Esophagus mucosa (tissue), 1 donor: ENCODE results near the gene P4HA1. TPM values are rescaled to one million over a fixed set of nuclear protein-coding genes. Genes with fewer than 3 reads are reported as not detected.
A peak's percentile ranks its signal among the peaks of the same experiment; 100 is the strongest.
"Not testable (repeated sequence)": the region's sequence is repeated elsewhere in the genome, so short reads cannot be mapped to it uniquely, and the experiment has no call there.

Experiments
- ATAC-seq: fragments of 200-7000 bp; cut with Tn5 transposase; one replicate; pipeline ENCODE4 v1.9.1; 2020
- total RNA-seq: library from RNA; stranded (reverse); gene quantifications from one replicate; pipeline ENCODE4 v1.2.4, GENCODE V29; 2023
- donor health status: DM: yes; HTN: yes; CAD: no.

The P4HA1 gene
- total RNA-seq, 1 donor from 2014 or later = 7.8 TPM

DNA sequence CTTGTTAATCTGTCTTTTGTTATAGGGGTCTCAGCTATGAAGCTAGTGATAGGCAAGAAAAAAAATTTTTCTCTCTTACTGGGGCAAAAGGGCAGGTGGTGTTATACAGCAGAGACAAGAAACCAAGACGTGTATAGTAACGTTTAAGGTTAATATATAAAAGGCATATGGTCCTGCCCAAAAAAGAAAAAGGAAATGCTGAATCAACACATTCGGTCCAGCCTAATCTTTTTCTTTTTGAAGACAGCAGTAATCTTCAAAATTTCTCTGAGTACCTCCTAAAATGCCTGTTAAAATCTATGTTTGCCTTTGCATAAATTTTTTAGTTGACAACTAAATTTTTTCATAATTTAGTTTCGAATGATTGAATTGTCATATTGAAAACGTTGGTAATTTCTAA is 54.5 kb downstream of the P4HA1 start:
- ATAC-seq = no peak

DNA sequence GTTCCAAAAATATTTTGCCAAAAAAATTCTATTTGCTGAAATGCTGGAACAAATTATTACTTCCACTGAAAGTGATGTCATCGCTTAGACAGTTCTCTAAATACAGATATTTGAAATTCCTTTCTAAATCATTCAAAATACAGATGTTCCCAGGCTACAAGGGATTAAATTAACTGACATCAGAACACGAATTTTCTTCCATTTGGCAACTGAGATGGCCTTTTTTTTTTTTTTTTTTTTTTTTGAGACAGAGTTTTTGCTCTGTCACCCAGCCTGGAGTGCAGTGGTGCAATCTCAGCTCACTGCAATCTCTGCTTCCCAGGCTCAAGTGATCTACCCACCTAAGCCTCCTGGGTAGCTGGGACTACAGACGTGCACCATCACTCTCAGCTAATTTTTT is 57.0 kb downstream of the P4HA1 start:
- no peak for ATAC-seq

DNA sequence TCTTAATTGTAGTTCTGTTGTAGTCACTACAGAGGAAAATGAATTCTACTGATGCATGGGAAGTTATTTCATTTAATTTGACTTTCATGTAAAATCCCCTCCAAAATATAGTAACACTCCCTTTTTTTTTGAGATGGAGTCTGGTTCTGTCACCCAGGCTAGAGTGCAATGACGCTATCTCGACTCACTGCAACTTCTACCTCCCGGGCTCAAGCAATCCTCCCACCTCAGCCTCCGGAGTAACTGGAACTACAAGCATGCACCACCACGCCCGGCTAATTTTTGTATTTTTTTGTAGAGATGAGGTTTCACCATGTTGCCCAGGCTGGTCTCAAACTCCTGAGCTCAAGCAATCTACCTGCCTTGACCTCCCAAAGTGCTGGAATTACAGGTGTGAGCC is 60.4 kb downstream of the P4HA1 start:
- ATAC-seq = not testable (repeated sequence)

DNA sequence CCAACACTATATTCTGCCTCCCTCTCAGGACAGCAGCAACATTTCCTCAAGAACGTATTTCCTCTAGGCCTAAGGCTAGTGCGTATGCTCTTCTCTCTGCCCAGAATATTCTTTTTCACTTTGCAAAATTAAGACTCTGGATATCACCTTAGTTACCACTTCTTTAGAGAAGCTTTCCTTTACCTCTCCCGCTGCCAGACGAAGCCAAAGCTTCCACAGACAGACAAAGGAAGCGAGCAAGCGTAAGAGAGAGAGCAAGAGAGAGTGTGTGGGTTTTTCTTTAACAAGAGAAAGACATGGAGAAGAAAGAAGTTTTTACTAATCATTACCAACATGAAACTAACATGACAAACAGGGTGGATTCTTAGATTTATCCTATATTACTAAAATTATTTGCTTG is 64.1 kb downstream of the P4HA1 start:
- no peak for ATAC-seq

DNA sequence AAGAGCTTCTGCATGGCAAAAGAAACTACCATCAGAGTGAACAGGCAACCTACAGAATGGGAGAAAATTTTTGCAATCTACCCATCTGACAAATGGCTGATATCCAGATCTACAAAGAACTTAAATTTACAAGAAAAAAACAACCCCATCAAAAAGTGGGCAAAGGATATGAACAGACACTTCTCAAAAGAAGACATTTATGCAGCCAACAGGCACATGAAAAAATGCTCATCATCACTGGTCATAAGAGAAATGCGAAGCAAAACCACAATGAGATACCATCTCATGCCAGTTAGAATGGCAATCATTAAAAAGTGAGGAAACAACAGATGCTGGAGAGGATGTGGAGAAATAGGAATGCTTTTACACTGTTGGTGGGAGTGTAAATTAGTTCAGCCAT is 70.0 kb downstream of the P4HA1 start:
- not testable (repeated sequence) for ATAC-seq

DNA sequence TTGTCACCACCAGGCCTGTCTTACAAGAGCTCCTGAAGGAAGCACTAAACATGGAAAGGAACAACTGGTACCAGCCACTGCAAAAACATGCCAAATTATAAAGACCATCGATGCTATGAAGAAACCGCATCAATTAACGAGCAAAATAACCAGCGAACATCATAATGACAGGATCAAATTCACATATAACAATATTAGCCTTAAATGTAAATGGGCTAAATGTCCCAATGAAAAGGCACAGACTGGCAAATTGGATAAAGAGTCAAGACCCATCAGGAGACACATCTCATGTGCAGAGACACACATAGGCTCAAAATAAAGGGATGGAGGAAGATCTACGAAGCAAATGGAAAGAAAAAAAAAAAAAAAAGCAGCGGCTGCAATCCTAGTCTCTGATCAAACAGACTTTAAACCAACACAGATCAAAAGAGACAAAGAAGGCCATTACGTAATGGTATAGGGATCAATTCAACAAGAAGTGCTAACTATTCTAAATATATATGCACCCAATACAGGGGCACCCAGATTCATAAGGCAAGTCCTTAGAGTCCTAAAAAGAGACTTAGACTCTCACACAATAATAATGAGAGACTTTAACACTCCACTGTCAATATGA is 73.1 kb downstream of the P4HA1 start:
- not testable (repeated sequence) for ATAC-seq

DNA sequence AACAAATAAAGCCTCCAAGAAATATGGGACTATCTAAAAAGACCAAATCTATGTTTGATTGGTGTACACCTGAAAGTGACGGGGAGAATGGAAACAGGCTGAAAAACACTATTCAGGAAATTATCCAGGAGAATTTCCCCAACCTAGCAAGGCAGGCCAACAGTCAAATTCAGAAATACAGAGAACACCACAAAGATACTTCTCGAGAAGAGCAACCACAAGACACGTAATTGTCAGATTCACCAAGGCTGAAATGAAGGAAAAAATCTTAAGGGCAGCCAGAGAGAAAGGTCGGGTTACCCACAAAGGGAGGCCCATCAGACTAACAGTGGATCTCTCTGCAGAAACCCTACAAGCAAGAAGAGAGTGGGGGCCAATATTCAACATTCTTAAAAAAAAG is 73.7 kb downstream of the P4HA1 start:
- not testable (repeated sequence) for ATAC-seq

DNA sequence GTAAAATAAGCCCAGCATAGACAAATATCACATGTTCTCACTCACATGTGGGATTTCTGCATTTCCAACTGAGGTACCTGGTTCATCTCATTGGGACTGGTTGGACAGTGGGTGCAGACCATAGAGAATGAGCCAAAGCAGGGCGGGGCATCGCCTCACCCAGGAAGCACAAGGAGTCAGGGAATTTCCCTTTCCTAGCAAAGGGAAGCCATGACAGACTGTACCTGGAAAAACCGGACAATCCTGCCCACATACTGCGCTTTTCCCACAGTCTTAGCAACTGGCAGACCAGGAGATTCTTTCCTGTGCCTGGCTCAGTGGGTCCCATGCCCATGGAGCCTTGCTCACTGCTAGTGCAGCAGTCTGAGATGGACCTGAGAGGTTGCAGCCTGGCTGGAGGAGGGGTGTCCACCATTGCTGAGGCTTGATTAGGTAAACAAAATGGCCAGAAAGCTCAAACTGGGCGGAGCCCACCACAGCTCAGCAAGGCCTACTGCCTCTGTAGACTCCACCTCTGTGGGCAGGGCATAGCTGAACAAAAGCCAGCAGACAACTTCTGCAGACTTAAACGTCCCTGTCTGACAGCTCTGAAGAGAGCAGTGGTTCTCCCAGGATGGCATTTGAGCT is 75.0 kb downstream of the P4HA1 start:
- peak; percentile 62 for ATAC-seq

DNA sequence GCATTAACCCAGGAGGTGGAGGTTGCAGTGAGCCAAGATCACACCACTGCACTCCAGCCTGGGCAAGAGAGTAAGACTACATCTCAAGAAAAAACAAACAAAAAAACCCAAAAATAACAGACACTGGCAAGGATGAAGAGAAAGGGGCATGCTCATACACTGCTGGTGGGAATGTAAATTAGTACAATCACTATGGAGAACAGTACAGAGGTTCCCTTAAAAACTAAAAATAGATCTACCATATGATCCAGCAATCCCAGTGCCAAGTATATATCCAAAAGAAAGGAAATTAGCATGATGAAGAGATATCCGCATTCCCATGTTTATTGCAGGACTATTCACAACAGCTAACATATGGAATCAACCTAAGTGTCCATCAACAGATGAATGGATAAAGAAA is 75.6 kb downstream of the P4HA1 start:
- no peak for ATAC-seq

DNA sequence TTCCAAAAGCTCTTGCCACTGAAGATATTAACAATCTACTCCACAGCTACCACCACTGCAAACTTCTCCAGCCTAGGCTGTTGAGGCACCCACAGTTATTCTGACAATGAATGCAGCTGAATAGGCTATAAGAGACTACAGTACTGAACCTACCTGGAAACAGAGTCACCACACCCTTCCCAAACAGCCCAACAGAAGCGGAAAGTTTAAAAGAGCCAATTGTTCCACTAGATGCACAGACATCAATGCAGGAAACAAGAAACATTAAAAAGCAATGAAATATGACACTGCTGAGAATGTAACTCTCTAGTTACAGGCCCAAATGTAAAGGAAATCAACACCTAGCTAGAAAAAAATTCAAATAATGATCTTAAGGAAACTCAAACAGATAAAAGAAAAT is 77.6 kb downstream of the P4HA1 start:
- ATAC-seq = no peak

DNA sequence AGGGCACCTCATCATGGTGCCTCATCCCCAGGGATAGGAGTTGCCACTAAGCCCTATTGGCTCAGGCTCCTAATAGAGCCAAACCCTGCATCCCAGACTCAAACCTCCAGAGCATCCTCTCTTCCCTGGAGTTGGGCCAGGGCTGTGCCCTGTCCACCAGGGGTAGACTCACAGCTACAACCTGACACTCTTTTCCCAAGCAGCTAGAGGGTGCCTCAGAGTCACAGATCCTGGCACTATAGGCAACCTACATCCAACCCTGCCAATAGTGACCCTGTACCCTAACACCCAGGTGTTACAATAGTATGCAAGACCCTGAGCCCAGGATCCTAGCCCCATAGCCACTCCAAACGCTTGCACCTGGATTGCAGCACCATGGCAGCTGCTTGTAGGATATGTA is 78.0 kb downstream of the P4HA1 start:
- ATAC-seq = peak; percentile 17

DNA sequence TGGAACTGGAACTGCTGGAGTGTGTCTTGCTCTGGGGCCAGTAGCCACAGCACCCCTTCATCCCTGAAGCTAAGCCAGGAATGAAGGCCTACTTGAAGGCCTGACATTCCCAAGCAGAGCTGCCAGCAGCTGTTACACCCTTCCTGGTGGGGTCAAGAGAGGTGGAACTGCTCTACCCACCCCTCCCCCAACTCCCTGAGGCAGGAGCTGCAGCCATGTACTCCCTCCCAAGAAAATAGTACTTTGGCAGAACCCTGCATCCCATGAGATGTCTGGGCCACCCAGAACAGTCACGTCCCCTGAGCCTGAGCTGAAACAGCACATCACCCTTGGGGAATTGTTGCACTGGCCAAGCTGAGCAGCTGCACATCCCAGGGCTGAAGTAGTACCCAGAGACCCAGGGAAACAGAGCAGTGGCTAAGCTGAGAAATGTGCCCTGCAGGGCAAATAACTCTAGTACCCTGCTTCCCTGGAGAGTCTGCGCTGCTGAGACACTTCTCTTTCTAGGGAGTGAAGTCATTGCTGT is 78.6 kb downstream of the P4HA1 start:
- ATAC-seq = peak; percentile 78

DNA sequence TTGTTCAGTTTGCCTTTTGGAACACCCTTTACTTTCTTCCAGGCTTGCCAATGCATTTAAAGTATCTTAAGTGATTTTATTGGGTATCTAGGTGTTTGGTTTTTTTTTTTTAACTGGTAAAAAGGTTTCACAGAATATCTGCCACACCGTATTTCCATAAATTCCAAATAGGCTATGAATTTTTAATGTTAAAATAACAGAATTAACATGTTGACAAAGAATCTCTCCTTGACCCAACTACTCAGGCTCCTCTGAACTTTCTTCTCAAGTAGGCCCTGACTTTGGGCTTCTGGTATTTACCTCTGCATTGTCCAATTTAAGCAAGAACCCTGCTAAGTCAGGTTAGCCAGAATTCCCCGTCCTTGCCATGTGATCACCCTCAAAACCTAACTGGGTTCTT is 80.9 kb downstream of the P4HA1 start:
- no peak for ATAC-seq

DNA sequence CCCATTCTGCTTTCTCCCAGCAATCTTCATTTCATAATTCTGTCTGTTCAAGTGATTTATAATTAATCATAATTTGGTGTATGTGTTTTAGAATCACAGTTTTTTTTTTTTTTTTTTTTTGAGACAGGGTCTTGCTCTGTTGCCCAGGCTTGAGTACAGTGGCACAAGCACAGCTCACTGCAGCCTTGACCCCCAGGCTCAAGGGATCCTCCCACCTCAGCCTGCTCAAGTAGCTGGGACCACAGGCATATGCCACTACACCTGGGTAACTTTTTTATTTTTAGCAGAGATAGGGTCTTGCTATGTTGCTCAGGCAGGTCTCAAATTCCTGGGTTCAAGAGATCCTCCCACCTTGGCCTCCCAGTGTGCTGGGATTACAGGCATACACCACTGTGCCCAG is 92.8 kb downstream of the P4HA1 start:
- no peak for ATAC-seq

DNA sequence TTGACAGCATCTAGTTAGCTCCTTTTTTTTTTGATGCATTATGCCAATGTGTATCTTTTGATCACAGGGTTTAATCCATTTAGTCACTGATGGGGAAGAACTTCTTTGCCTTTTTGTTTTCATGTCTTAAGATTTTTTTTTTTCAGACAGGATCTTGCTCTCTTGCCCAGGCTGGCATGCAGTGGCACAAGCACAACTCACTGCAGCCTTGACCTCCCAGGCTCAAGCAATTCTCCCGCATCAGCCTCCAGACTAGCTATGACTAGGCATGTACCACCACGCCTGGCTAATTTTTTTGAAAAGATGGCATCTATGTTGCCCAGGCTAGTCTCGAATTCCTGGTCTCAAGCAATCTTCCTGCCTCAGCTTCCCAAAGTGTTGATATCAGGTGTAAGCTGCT is 95.7 kb downstream of the P4HA1 start:
- no peak for ATAC-seq

DNA sequence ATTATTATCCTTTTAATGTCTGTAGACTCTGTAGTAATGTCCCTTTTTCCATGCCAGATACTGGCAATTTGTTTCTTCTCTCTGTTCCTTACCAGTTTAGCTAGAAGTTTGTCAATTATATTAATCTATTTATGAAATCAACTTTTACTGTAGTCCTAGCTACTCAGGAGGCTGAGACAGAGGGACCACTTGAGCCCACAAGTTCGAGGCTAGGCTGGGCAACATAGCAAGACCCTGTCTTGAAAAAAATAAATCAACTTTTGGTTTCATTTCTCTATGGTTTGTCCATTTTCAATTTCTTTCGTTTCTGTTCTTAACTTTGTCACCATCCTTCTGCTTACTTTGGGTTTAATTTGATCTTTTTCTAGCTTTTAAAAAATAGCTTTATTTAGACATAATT is 99.6 kb downstream of the P4HA1 start:
- no peak for ATAC-seq

DNA sequence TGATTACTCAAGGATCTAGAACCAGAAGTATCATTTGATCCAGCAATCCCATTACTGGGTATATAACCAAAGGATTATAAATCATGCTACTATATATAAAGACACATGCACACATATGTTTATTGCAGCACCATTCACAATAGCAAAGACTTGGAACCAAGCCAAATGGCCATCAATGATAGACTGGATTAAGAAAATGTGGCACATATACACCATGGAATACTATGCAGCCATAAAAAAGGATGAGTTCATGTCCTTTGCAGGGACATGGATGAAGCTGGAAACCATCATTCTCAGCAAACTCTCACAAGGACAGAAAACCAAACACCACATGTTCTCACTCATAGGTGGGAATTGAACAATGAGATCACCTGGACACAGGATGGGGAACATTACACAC is 101.2 kb downstream of the P4HA1 start:
- not testable (repeated sequence) for ATAC-seq

DNA sequence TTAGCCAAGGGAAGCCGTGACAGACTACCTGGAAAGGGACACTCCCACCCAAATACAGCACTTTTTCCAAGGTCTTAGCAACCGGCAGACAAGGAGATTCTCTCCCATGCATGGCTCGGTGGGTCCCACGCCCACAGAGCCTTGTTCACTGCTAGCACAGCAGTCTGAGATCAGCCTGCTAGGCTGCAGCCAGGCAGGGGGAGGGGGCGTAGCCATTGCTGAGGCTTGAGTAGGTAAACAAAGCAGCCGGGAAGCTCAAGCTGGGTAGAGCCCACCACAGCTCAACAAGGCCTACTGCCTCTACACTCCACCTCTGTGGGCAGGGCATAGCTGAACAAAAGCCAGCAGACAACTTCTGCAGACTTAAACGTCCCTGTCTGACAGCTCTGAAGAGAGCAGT is 106.9 kb downstream of the P4HA1 start:
- not testable (repeated sequence) for ATAC-seq

DNA sequence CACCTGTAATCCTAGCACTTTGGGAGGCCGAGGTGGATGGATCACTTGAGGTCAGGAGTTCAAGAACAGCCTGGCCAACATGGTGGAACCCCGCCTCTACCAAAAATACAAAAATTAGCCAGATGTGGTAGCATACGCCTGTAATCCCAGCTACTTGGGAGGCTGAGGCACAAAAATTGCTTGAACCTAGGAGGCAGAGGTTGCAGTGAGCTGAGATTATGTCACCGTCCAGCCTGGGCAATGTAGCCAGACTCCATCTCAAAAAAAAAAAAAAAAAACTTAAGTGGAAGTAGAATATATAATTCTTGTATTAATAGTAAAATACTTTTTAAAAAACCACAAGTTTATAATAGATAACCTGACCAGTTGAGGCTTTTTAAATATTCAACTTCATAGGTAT is 112.0 kb downstream of the P4HA1 start:
- not testable (repeated sequence) for ATAC-seq

DNA sequence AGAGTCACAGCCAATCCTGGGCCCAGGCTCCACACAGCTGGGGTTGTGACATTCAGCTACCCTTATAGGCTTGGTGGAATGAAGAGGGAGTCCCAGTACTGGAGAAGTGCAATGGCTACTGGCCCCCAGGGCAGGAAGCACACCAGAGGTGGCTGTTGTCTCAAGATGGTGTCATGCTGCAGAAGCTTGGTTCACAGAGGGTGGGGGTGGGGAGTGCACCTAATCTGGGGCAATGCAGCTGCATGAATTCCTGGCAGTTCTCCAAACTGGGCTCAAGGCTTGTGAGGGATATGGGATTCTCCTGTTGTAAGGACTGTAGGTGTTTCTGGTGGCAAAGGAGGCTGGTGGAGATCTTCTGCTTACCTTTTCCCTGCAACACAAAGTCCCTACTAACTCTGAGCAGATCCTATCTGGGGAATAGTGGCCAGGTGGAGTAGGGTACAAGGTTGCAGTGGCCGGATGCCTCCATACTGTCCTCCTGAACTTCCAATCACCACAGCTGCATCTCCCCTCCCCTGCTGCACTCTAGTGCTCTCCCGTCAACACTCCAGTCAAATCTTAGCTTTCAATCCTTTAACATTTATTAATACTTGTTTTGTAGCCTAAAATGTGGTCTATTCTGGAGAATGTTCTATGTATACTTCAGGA is 114.7 kb downstream of the P4HA1 start:
- ATAC-seq = no peak

DNA sequence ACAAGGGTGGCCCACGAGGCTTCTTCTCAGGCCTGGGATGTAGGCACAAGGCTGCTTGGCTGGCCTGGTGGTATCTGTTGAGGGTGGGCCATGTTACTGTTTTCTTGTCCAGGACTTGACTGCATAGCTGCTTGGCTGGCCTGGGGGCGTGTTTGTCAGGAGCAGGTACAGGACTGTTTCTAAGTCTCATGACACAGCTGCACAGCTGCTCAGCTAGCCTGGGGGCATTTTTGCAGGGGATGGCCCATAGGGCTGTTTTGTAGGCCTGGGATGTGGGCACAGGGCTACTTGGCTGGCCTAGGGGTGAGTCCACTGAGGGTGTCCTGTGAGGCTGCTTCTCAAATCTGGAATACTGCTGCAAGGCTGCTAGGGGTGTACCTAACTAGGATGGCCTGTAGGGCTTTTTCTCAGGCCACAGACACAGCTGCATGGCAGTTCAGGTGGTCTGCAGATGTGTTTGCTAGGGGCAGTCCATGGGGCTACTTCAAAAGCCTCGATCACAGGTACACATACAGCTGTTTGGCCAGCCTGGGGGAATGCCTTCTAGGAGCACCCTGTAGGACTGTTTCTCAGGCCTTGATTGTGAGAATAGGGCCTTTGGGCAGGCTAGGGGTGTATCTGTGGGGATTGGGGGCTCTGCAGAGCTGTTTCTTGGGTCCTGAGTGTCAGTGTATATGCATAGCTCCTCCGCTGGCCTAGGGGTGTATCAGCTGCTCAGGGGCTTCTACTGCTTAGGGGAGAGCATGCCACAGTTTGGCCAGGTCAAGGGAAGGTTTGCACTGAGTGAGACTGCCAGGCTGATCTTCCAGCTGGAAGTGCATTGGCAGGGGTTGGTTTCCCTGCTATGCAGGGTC is 115.4 kb downstream of the P4HA1 start:
- ATAC-seq = peak; percentile 22

DNA sequence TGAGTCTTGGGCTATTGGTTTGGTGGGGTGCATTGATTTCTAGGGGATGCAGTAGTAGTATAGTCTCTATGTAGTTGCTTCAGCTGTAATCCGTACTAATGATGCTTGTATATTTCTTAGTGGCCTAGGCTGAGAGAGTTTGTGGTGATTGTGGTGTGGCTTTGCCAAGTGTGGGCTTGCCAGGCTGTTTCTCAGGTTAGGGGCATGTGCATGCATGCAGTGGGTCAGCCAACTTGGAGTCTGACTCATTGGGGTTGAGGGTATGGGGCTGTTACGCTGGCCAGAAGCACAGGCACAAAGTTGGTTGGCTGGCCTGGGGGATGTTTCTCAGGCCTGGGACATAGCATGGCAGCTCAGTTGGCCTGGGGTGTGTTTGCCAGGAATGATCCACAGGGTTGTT is 116.3 kb downstream of the P4HA1 start:
- no peak for ATAC-seq

DNA sequence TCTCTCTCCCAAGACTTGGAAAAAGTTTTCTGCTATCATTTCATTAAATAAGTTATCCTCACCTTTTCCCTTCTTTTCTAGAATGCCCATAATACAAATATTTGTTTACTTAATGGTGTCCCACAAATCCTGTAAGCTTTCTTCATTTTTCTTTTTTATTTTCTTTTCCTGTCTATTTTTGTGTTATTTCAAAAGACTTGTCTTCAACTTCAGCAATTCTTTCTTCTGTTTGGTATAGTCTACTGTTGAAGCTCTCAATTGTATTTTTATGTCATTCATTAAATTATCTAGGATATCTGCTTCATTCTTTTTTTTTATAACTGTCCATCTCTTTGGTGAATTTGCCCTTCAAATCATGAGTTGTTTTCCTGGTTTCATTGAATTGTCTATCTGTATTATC is 117.0 kb downstream of the P4HA1 start:
- no peak for ATAC-seq
